Measurements from ENCODE around the gene SHC3.

The SHC3 gene

DNA sequence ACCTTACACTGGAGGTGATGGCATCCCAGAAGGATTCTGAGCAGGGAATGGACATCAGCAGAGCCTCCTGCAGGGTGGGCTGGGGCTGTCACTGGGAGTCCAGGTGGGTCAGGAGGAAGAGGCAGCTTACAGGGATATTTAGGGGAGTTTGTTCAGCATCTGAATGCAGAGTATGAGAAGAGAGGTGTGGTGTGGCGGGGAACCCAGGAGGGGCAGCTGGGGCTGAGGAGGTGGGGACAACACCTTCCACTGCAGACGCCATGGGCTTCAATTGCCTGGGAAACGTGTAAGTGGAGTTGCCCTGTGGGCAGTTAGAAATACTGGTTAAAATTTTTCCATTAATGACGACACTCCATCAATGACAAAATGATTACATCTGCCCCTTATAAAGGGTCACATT, 153.9 kb downstream of the SHC3 start:
- TF ChIP-seq, protein P1, sequence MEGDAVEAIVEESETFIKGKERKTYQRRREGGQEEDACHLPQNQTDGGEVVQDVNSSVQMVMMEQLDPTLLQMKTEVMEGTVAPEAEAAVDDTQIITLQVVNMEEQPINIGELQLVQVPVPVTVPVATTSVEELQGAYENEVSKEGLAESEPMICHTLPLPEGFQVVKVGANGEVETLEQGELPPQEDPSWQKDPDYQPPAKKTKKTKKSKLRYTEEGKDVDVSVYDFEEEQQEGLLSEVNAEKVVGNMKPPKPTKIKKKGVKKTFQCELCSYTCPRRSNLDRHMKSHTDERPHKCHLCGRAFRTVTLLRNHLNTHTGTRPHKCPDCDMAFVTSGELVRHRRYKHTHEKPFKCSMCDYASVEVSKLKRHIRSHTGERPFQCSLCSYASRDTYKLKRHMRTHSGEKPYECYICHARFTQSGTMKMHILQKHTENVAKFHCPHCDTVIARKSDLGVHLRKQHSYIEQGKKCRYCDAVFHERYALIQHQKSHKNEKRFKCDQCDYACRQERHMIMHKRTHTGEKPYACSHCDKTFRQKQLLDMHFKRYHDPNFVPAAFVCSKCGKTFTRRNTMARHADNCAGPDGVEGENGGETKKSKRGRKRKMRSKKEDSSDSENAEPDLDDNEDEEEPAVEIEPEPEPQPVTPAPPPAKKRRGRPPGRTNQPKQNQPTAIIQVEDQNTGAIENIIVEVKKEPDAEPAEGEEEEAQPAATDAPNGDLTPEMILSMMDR (IDR thresholded peaks at IDR 0.05; ENCODE audit: control insufficient read depth, extremely low read depth, insufficient read depth), result no peak
- H3K4me3 ChIP-seq (ENCODE audit: low read depth, low read length), result no peak overlapping the region

DNA sequence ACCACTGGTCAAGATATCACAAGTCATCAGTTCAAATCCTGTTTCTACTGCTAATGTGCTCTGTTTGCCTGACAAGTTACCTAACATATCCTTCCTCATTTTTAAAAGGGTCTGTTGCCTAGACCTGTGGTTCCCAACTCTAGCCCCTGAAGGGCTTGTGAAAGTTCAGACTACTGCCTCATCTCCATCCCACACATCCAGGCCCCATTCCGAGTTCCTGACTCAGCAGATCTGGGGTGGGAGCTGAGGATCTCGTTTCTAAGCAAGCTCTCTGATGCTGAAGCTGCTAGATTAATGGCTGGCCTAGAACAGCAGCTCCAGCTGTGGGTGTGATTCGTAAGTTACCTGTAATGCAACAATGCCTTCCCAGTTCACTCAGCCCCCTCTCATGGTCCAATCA, 154.9 kb downstream of the SHC3 start:
- no peak for DNase-seq (ENCODE audit: low read depth)
- no peak overlapping the region for H3K4me3 ChIP-seq (ENCODE audit: low read depth, low read length)
- TF ChIP-seq, protein P1 (IDR thresholded peaks at IDR 0.05; ENCODE audit: control insufficient read depth, extremely low read depth, insufficient read depth), result no peak

More for the DNA sequence above, 153.9 kb downstream of the SHC3 start:
- DNase-seq (ENCODE audit: low read depth), result no peak

DNA sequence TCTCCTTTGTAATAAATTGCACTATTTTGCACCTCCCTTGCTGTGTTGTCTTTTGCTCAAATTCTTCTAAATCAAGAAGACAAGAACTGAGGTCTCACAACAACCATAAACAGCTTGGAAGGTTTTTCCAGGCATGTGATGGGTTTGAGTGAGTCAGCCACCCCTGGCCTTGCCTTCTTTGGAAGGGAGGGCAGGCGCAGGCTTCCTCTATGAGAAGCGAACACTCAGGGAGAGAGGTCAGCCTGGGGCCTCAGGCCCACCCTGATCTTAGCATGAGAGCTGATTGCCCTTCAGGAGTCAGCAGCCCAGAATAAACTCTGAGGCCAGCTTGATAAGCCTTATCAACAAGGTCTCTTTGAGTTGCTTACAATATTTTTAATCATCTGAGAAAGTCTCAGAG, 155.7 kb downstream of the SHC3 start:
- no peak for DNase-seq (ENCODE audit: low read depth)
- H3K4me3 ChIP-seq (ENCODE audit: low read depth, low read length), result no peak overlapping the region

DNA sequence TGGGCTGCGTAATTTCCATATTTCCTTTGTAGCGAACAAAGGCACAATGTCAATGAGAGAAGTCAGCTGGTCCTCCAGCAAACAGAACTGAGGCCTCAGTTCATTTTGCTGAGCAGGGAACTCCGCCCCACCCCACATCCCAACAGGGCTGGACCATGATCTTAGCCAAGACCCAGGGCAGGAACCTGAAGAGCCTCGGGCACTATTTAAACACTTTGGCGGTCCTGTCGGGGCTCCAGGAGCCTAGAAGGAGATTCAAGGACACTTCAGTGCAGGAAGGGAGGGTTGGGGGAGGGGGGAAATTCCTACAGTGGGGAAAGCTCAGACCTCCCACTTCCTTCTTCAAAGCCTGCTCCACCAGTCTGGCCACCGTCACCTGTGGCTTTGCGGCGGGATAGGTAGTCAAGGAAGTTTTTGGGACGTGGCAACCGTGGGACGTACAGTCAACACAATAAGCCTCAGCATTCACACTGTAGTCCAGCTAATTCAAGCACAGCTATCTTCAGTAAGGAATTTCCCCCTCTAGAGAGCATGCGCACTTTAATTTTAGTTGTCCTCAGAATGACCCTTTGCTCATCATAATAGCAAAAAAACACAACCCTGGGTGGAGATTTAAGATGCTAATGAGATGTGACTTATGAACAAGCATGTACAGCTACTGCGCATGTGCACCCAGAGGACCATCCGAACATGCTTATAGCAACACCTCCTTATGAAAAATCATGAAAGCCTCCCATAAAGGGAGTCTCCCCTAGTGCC, 156.4 kb downstream of the SHC3 start:
- TF ChIP-seq, protein P1 (IDR thresholded peaks at IDR 0.05; ENCODE audit: control insufficient read depth, extremely low read depth, insufficient read depth), result no peak
- DNase-seq (ENCODE audit: low read depth), result peak; percentile 96
- no peak overlapping the region for H3K4me3 ChIP-seq (ENCODE audit: low read depth, low read length)

More for the DNA sequence above, 155.7 kb downstream of the SHC3 start:
- TF ChIP-seq, protein P1 (IDR thresholded peaks at IDR 0.05; ENCODE audit: control insufficient read depth, extremely low read depth, insufficient read depth), result no peak

DNA sequence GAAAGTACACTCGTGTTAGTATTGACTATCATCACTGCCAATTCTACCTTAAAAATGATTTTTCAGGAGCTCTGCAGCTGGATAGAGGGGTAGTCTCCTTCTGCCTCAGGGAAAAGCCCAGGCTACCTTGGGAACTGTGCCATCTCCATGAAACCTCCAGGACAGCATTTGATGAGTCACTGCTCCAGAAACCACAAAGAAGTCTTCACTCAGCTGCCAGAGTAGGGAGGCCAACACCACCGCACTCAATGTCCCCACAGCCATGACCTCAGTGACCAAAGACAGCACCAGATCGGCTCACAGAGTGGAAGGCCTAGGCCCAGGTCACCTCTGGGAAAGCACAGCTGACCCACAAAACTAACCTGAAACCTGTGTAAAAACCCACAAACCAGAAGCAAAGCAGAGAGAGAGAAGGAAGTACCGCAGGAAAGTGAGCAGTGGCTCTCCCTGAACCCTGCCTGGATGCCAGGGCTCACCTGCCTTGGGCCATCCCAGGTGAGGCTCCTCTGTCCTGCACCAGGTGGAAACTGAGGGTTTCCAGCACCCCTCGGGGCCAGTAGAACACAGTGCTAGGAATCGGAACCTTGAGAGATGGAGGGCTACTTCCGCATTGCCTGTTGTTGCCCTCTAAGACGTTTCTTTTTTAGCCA, 157.3 kb downstream of the SHC3 start:
- no peak overlapping the region for H3K4me3 ChIP-seq (ENCODE audit: low read depth, low read length)
- DNase-seq (ENCODE audit: low read depth), result peak; percentile 25

DNA sequence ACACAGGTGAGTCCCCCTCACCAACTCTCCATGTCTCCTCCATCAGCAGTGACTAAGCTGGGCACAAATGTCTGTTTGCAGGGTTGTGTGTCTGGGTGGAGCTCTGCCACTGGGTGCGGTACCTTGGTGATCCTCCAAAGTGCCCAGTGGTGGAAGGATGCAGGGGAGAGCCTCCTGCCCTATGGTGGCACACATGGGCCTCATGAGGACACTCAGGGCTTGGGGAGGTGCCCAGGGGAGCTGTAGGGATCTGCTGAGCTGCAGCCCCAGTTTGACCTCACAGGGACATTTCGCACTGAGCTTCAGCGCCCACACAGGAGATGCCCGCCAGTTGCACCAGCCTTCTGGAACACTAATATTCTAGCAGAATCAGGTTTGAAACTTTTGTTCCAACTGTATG, 157.9 kb downstream of the SHC3 start:
- DNase-seq (ENCODE audit: low read depth), result no peak
- H3K4me3 ChIP-seq (ENCODE audit: low read depth, low read length), result no peak overlapping the region
- TF ChIP-seq, protein P1 (IDR thresholded peaks at IDR 0.05; ENCODE audit: control insufficient read depth, extremely low read depth, insufficient read depth), result no peak

More for the DNA sequence above, 157.3 kb downstream of the SHC3 start:
- TF ChIP-seq, protein P1 (IDR thresholded peaks at IDR 0.05; ENCODE audit: control insufficient read depth, extremely low read depth, insufficient read depth), result no peak

Data from LNCaP clone FGC (cell line).